ENCODE results near the gene ZBTB20. TPM values are rescaled to one million over a fixed set of nuclear protein-coding genes. Genes with fewer than 3 reads are reported as not detected.

Gene ZBTB20
- total and polyA plus RNA-seq, 4 donors: 0.88 to 83.2 (median 20.4) TPM

GRCh38 chr3:114994554-114995341 is 152.3 kb downstream of the ZBTB20 start:
- H3K27me3 ChIP-seq (ENCODE audit: control insufficient read depth in 4 of 4, insufficient read depth in 4 of 4, low read length in 3 of 4): no peaks in the 10 kb centered on the region
- 90% methylated on average over 6 of the region's 6 CpGs for WGBS
- no peak for TF ChIP-seq ATF3 (IDR thresholded peaks at IDR 0.05)
- no peak for TF ChIP-seq GABPA (IDR thresholded peaks at IDR 0.05 in 1 of 2, conservative IDR thresholded peaks at IDR 0.05 in 1 of 2)
- no peak for TF ChIP-seq TAF1 (conservative IDR thresholded peaks at IDR 0.05)
- no peak for TF ChIP-seq FOXA1 (IDR thresholded peaks at IDR 0.05)
- TF ChIP-seq YY1 (IDR thresholded peaks at IDR 0.05): no peak
- no peak for TF ChIP-seq RAD21 (IDR thresholded peaks at IDR 0.05)
- TF ChIP-seq EGR1 (IDR thresholded peaks at IDR 0.05; ENCODE audit: low read depth in 2 of 2): no peak
- no peak for TF ChIP-seq HNF4G (IDR thresholded peaks at IDR 0.05)
- TF ChIP-seq FOXA2 (IDR thresholded peaks at IDR 0.05): no peak
- TF ChIP-seq REST (IDR thresholded peaks at IDR 0.05): no peak
- TF ChIP-seq CTCF (IDR thresholded peaks at IDR 0.05; ENCODE audit: low read depth, low read length, missing input control): no peak
- TF ChIP-seq RXRA (IDR thresholded peaks at IDR 0.05): no peak
- no peak for TF ChIP-seq NR2F2 (IDR thresholded peaks at IDR 0.05)
- TF ChIP-seq SP1 (IDR thresholded peaks at IDR 0.05): no peak
- H3K4me1 ChIP-seq (ENCODE audit: control insufficient read depth in 4 of 4, insufficient read depth in 4 of 4, low read length in 3 of 4): no peaks in the 10 kb centered on the region
- H3K9ac ChIP-seq (ENCODE audit: low read depth in 1 of 2, low read length in 2 of 2): no peak overlapping the region
- DNase-seq (ENCODE audit: low spot score): no peak
- peaks cover 0 to 3% (median 0%) of the 10 kb centered on the region in 4 donors for H3K36me3 ChIP-seq (ENCODE audit: control insufficient read depth in 4 of 4, insufficient read depth in 3 of 4, low read depth in 1 of 4, low read length in 3 of 4)
- no peaks in the 10 kb centered on the region for H3K9me3 ChIP-seq (ENCODE audit: control insufficient read depth in 4 of 4, low read length in 3 of 4)
- H3K27ac ChIP-seq (ENCODE audit: low read depth in 1 of 2, low read length in 2 of 2): no peak overlapping the region
- no peak overlapping the region for H3K4me3 ChIP-seq (ENCODE audit: low read depth in 1 of 3, low read length in 3 of 3)

GRCh38 chr3:114985776-114986175 is 161.3 kb downstream of the ZBTB20 start:
- no peaks in the 10 kb centered on the region for H3K36me3 ChIP-seq (ENCODE audit: control insufficient read depth in 4 of 4, insufficient read depth in 3 of 4, low read depth in 1 of 4, low read length in 3 of 4)
- H3K4me1 ChIP-seq (ENCODE audit: control insufficient read depth in 4 of 4, insufficient read depth in 4 of 4, low read length in 3 of 4): no peaks in the 10 kb centered on the region
- no peak overlapping the region for H3K9ac ChIP-seq (ENCODE audit: low read depth in 1 of 2, low read length in 2 of 2)
- no peaks in the 10 kb centered on the region for H3K27me3 ChIP-seq (ENCODE audit: control insufficient read depth in 4 of 4, insufficient read depth in 4 of 4, low read length in 3 of 4)
- TF ChIP-seq CTCF (IDR thresholded peaks at IDR 0.05; ENCODE audit: low read depth, low read length, missing input control) (no peak), REST (IDR thresholded peaks at IDR 0.05) (no peak), ZBTB33 (IDR thresholded peaks at IDR 0.05) (no peak), MAX (IDR thresholded peaks at IDR 0.05) (no peak), NR2F2 (IDR thresholded peaks at IDR 0.05) (no peak), FOXA1 (IDR thresholded peaks at IDR 0.05) (no peak)
- no peak overlapping the region for H3K4me3 ChIP-seq (ENCODE audit: low read depth in 1 of 3, low read length in 3 of 3)
- WGBS: 96% methylated on average over 1 of the region's 1 CpG
- H3K9me3 ChIP-seq (ENCODE audit: control insufficient read depth in 4 of 4, low read length in 3 of 4): no peaks in the 10 kb centered on the region
- no peak for DNase-seq (ENCODE audit: low spot score)
- H3K27ac ChIP-seq (ENCODE audit: low read depth in 1 of 2, low read length in 2 of 2): no peak overlapping the region

Data from liver (tissue), 9 donors.